ENCODE results near the gene PGAP6. TPM values are rescaled to one million over a fixed set of nuclear protein-coding genes. Genes with fewer than 3 reads are reported as not detected.
A peak's percentile ranks its signal among the peaks of the same experiment; 100 is the strongest.
"Not testable (repeated sequence)": the region's sequence is repeated elsewhere in the genome, so short reads cannot be mapped to it uniquely, and the experiment has no call there.

PGAP6 gene
- polyA plus RNA-seq, 3 donors: 56.7 to 71.2 (median 60.6) TPM

DNA sequence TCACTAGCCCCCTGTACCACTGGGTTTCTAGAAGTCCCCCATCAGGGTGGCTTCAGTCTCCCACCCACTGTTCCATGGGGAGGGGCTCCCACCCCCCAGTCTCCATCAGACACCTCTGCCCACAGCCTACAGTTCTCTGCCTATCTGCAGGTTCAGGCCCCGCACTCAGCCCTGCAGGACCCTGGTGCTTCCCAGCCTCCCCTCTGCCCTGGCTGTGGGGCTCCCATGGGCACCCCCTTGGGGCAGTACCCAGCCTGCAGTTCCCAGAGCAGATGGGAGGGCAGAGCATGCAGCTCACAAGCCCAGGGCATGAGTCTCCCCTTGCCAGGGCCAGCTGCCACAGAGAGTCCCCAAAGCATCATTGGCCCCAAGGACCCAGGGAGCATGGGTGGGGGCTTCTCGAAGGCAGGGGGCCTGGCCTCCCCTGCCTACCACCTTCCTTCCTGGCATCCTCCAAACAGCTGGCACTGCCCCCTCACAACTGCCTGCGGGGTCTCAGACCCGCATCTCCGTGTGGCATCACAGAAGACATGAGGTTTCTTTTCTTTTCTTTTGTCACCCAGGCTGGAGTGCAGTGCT, 8.7 kb downstream of the PGAP6 start:
- no peak for DNase-seq (ENCODE audit: extremely low read depth in 1 of 11, low read depth in 9 of 11, low spot score in 4 of 11)

DNA sequence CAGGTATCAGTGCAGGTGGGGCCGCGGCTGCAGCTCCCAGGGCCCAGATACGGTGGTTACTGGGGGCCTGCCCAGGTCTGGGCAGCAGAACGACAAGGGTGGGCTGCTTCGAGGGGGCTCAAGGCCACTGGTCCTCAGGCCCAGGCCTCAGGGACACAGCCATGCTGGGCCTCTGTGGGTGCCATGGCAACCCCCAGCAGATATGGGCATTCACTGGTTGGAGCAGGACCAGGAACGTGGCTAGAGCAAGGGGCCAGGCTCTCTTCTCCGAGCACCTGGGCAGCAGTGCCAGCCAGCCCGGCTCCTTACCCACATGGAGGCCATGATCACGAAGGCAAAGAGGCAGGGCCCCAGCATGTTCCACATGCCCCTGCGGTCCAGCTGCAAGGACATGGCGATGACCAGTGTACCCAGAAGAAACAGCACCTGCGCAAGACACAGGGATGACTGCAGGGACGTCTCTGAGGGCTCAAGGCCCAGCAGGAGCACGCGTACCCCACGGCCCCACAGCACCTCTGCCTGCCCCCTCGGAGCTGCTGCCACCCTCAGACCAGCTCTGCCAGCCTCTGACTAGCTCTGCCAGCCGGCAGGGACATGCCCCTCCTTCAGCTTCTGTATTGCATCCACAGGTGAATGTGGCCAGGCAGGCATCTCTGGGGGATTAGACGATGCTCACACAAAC, 9.3 kb downstream of the PGAP6 start:
- no peak for DNase-seq (ENCODE audit: extremely low read depth in 1 of 11, low read depth in 9 of 11, low spot score in 4 of 11)

DNA sequence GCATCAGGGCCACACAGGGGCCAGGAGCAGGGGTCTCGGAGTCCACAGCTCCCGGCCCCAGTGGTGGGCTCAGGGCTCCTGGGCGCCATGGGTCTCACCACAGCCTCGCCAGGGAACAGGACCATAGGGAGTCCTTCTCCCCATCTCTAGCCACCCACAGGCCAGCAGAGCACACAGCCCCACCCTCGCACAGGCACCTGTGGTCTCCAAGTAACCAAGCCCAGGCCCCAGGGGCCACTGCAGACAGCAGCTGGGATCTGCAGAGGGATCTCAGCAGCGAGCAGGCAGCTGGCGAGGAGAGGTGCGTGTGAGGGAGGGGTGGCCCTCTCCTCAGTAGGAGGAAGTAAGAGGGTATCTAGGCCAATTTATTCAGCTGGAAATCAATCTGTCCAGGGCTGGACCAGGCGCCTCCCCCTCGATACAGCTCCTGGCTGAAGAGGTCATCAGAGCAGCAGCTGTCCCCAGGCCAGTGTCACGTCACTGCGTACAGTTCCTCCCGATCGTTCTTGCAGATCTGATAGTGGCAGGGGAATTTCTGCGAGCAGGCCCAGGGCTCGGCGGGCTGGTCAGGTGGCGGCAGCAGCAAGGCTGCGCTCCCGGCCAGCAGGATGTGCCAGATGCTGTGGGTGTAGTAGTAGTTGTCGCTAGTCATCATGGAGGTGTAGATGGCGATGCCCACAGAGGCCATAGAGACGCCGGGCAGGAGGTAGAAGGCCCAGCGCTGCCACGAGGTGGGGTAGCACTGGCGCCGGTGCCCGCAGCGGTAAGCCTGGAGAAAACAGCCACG, 10.1 kb downstream of the PGAP6 start:
- no peak for DNase-seq (ENCODE audit: extremely low read depth in 1 of 11, low read depth in 9 of 11, low spot score in 4 of 11)

DNA sequence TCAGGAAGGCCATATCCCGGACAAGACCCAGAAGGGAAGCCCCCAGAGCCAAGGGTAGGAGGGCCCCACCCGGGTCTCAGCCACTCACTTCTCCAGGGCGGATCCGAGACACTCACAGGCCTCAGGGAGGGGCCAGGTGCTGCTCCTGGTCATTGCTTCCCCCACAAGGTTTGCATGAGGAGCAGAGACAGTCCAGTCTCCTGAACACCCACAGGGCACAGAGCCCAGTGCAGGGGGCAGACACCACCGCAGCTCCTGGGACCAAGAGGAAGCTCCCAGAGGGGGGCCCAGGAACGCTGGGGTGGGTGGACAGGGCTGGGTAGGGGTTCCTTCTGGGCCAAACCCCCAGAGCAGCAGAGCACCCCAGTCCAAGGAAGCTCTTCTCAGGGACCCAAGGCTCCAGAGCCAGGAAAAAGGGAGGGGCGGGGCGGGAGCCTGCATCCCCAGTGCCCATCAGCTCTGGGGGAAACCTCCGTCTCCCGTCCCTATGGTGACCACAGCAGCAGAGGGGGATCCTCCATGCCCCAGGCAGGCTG, 10.7 kb downstream of the PGAP6 start:
- no peak for DNase-seq (ENCODE audit: extremely low read depth in 1 of 11, low read depth in 9 of 11, low spot score in 4 of 11)

DNA sequence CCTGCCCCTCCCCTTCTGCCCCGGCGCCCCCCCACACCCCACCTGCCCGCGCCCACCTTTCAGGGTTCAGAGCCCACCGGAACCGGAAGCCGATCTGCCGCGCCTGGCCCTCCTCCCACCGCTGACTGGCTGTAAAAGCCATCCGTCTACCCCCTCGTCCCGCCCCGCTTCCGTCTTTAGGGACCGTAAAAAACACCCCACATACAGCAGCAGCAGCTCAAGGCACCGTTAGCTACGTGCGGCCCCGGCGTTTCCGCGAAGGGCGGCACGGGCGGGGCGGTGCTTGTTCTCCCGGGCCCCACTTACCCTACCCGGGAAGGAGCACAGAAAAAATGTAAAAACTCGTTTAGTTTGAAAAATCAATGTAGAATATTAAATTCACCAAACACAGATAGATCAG, 11.3 kb downstream of the PGAP6 start, which contains the start of gene MRPL28:
Gene MRPL28, minus strand, starts transcription at position 96 of the 400 bp plus-strand sequence. CDS start 320 bp downstream, outside the sequence.
- peak; percentile 83 to 93 (median 89) for DNase-seq (ENCODE audit: extremely low read depth in 1 of 11, low read depth in 9 of 11, low spot score in 4 of 11)

DNA sequence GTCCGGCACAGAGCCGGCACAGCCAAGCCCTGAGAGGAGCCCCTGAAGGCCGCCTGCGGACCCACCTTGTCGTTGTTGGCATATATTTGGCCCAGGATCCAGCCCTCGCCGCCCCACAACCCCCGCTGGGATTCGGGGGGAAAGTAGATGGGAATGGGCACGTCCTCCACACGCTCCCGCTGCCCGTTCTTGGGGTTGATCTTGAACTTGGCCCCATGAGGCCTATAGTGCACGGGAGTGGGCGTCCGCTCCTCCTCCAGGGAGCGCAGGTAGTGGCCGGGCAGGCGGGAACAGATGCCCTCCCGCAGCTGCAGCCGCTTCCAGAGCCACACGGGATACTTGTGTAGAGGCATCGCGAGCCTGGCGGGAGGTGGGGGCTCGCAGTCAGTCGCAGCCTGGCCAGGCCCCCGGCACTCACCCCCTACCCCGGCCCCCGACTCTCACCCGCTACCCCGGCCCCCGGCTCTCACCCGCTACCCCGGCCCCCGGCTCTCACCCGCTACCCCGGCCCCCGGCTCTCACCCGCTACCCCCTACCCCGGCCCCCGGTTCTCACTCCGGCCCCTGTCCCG, 11.8 kb downstream of the PGAP6 start:
- DNase-seq (ENCODE audit: extremely low read depth in 1 of 11, low read depth in 9 of 11, low spot score in 4 of 11): no peak

DNA sequence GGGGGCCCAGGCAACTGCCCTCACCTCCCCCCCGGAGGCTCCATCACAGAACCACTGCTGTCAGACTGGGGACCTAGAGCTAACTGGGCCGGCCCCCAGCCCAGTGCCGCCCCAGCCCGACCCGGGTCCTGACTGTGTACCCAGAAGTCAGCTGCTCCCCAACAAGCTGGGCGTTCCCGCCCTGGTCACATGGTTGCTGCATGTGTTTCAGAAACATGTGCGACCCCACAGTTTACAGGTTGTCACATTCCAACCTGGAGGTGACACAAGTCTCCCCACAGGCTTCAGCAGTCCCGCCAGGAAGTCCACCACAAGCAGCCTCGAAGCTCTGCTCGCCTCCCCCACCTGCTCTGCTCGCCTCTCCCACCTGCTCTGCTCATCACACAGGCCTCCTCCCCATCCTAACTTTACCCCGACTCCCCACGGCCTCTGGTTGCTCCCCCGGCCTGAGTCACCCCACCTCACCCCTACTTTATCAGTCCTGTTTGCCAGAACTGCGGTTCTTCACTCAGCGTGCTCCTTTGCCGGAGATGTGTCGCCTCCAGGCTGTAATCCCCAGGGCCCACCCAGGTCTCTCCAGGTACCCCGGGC, 12.4 kb downstream of the PGAP6 start:
- no peak for DNase-seq (ENCODE audit: extremely low read depth in 1 of 11, low read depth in 9 of 11, low spot score in 4 of 11)

DNA sequence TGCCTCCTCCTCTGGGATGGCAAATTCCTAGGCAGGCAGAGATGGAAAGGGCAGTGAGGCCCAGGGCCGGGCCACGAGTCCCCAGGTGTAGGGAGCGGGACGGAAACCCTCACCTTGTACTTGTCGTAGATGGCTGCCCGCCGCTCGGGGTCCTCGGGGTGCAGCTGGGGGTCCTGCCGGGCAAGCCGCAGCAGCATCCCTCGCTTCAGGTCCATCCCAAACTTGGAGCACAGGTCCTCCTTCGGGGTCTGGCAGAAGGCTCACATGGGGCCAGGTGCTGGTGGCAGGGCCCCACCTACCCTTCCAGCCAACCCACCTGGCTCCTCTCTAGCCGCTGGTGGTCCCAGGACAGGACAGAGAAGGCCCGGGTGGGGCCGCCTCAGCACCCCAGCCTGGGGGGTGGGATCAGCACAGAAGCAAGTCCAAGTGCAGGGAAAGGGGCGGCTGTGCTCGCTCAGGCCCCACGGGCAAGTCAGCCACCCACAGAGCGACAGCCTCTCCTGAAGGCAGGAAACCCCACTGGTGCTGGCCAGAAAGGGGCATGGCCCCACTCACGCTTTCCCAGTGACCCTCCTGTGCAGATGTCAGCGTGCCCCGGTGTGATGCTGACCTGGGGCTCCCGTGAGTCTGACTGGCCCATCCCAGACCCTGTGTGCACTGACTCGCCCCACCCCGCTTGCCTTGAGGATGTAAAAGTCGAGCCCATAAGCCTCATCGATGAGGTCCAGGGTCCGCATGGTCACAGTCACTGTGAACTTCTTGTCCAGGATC, 13.2 kb downstream of the PGAP6 start:
- no peak for DNase-seq (ENCODE audit: extremely low read depth in 1 of 11, low read depth in 9 of 11, low spot score in 4 of 11)

DNA sequence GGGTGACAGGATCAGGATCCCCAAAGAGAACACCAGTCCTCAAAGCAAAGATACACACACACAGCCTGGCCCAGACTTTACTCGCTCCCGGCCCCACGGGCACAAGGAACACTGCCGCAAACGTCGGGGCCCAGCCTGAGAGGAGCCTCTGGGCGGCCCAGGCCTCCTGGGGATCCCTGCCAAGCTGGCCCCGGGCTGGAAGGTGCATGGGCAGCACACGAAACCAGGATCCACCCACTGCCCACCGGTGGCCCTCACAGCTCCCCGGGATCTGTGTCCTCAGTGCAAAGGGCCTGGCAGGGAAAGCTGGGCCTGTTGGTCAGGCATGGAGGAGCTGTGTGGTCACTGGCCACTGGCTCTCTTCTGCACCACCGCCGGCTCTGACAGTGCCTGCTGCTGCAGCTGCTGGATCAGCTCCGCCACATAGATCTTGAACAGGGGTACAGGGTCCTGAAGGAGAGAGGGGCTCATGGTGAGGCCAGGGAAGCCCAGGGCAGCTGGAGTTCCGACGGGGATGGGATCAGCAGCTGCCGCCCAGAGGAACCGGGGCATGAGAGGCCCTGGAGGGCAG, 14.4 kb downstream of the PGAP6 start:
- DNase-seq (ENCODE audit: extremely low read depth in 1 of 11, low read depth in 9 of 11, low spot score in 4 of 11): no peak

DNA sequence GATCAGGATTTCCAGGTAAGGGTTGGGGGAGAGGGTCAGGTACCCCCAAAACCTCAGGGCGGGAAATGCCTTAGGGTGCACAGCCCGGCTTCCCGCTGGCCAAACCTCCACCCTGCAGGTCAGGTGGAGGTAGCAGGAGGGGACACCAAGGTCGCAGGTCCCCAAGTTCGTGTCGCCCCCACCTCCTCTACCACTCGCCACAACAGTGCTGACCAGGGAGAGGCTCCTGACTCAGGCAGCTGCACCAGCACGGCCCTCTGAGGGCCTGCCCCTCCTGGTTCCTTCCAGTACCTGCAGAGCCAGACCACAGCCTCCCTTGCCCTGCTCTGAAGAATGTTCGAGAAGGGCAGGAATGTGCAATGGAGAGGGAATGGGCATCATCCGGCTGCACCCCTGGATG, 15.3 kb downstream of the PGAP6 start:
- DNase-seq (ENCODE audit: extremely low read depth in 1 of 11, low read depth in 9 of 11, low spot score in 4 of 11): no peak

DNA sequence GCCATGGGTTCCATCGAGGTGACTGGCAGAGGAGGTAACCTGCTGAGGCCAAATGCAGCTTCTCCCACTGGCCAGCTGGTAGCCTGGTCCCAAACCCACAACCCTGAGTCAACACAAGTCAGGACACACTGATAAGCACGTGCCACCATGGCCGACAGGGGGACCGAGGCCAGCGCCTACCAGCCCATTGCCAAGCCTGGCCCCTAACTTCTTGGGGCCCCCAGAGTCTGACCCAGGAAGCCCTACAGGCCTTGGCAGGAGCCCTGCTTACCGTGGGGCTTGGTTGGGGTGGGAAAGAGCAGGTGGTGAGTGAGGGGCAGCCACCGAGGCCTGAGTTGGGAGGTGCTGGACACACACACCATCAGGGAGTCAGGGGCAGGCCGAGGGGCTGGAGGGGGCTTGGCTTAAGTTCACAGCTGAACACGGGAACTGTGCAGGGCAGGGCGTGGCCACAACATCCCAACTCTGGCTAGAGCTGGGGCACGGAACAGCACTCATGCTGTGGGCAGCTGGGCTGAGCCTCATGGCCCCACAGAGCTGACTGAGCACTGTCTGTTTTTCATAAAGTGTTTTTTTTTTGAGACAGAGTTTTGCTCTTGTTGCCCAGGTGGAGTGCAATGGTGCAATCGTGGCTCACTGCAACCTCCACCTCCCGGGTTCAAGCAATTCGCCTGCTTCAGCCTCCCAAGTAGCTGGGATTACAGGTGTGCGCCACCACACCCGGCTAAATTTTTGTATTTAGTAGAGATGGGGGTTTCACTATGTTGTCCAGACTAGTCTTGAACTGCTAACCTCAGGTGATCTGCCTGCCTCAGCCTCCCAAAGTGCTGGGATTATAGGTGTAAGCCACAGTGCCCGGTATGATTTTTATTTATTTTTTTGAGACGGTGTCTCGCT, 16.9 kb downstream of the PGAP6 start:
- DNase-seq (ENCODE audit: extremely low read depth in 1 of 11, low read depth in 9 of 11, low spot score in 4 of 11): no peak

DNA sequence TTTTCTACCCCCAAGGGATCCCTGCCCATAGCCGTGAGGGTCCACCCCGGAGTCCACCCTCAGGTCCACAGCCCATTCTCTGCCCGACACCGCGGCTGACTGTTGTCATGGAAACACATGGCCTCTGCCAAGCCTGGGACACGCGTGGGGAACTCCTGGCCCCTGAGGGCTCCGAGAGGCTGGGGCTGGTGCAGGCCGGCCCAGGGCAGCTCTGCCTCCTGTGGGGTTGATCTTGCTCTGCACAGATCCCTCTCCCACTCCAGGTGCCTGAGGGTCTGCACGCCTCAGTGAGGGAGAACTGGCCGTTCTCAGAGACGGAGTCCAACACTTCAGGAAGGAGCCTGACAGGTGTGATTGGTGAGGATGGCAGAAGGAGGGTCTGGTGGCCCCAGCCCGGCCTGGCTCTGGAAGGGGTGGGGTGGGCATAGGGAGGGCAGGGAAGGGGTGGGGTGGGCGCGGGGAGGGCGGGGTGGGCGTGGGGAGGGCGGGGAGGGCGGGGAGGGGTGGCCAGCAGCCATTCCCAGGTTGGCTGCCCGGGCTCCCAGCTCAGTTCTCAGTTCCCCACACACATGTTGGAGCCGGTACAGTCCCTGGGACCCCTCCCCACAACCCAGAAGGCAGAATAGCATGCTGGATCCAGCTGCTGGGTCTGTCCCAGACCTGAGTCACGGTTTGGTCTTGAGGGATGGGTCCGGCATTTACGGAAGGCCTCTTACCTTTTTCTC, 17.9 kb downstream of the PGAP6 start:
- DNase-seq (ENCODE audit: extremely low read depth in 1 of 11, low read depth in 9 of 11, low spot score in 4 of 11): no peak

DNA sequence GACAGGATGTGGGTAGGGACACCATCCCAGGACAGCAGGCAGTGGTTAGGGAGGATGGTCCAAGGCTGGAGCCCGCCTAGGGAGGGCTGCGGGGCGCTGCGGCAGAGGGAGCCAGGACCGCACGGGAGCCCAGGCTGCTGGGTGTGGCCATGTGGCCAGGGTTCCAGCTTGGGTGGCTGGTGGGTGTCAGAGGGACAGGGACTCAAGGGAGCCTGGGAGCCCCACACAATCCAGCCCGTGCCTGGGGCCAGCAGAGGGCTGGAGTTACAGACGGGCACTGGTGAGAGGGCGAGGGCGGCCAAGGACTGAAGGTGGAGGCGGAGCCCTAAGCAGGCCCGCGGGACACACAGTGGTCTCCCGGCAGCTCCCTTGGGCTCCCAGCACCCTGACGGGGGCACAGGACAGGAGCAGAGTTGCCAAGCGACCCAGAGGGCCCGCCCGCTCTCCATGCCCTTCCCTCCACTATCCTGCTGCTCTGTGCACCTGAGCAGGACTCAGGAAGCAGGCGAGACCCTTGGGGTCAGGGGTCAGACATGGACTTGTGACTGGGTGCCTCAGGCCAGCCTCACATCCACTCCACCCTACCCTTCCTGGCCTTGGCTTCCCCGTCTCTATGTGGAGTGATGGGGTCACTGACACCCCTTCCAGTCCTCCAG, 18.5 kb downstream of the PGAP6 start:
- no peak for DNase-seq (ENCODE audit: extremely low read depth in 1 of 11, low read depth in 9 of 11, low spot score in 4 of 11)

DNA sequence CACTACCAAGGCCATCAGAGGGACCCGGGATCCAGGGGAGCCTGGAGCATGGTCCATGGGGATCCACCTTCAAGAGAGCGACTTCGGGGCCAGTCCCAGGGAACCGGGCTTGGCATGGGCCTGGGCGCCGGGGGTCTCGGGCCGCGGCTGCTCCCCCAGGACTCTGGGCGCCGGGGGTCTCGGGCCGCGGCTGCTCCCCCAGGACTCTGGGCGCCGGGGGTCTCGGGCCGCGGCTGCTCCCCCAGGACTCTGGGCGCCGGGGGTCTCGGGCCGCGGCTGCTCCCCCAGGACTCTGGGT, 19.1 kb downstream of the PGAP6 start:
- not testable (repeated sequence) for DNase-seq (ENCODE audit: extremely low read depth in 1 of 11, low read depth in 9 of 11, low spot score in 4 of 11)

DNA sequence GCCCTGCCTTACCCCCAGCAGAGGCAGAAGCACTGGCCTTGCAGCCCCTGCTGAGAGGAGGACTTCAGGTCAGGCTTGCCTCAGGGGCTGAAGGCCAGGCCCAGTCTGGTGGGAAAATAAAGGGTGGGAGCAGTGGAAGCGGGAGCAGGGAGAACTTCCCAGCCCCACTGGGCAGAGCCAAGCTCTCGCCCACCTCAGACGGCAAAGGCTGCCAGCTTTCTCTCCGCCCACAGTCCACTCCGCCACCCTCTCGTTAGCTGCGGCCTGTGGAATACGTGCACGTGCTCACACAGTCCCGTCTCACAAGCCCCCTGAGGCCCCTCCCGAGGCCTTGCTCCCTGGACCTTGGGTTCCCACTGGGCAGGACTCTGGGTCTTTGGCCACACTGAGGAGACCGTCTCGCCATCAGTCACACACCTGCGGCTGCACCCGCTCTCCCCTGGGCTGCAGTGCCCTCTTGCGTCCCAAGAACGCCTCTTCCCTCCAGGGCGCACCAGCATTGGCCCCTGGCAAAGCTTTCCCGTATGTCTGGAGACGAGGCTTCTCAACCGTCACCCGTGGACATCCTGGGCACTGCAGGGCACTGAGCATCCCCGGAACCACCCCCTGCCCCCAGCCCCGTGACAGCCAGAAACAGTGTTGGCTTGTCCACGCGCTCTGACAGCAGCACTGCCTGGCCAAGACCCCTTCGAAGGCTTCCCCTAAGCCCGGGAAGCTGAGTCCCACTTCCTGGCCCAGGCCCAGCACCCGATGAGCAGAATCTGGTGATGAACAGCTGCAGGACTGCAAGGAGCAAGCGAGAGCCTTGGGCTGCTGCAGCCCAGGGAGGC, 19.7 kb downstream of the PGAP6 start:
- peak in 1 of 11 donors; percentile 44 for DNase-seq (ENCODE audit: extremely low read depth in 1 of 11, low read depth in 9 of 11, low spot score in 4 of 11)

Data from renal cortex interstitium (tissue), 11 donors.